Testis (tissue), 3 donors: Measurements from ENCODE around the gene ZDBF2. TPM values are rescaled to one million over a fixed set of nuclear protein-coding genes. Genes with fewer than 3 reads are reported as not detected.

ENCODE experiments used
- DNase-seq: peaks from one replicate; pipeline ENCODE4 v3.0.0-alpha.2; 2019
- H3K27ac ChIP-seq, 2 donors: fragments of 200-600 bp; sonication (generic); one replicate each; pipeline ENCODE4 v1.5.1; 2019
- H3K27me3 ChIP-seq: fragments of 200-600 bp; sonication (generic); one replicate; pipeline ENCODE4 v1.5.1; 2019
- H3K36me3 ChIP-seq: fragments of 200-600 bp; sonication (generic); one replicate; pipeline ENCODE4 v1.5.1; 2017; ENCODE audit warnings: low read depth; ENCODE audit errors: missing control alignments
- H3K4me1 ChIP-seq: fragments of 200-600 bp; sonication (generic); one replicate; pipeline ENCODE4 v1.5.1; 2019
- H3K4me3 ChIP-seq, 2 donors: fragments of 200-600 bp; sonication (generic); one replicate each; pipeline ENCODE4 v1.5.1; 2017 to 2019
- H3K9me3 ChIP-seq: fragments of 200-600 bp; sonication (generic); one replicate; pipeline ENCODE4 v1.5.1; 2017
- POLR2A ChIP-seq: fragments of 450-650 bp; IDR thresholded peaks from one replicate; pipeline ENCODE4 v1.6.1; 2017; ENCODE audit warnings: antibody characterized with exemption, mild to moderate bottlenecking, moderate library complexity
- WGBS, 2 donors: methylation state at CpG; one replicate each; pipeline ENCODE4 v1.1.5; 2018; 5-methylcytosine and 5-hydroxymethylcytosine counted together
- intact Hi-C: fragments of 100-400 bp; cut with DNase I; formaldehyde crosslinking; loops from one replicate; pipeline ENCODE4 v1.15.1; 2023; ENCODE audit warnings: low total_unique reads
- polyA plus RNA-seq: library from polyadenylated mRNA; stranded (reverse); fragments of 350-450 nt; fragmentation: Illumina TruSeq; extraction: RNeasy Lipid Tissue Mini Kit (QIAGEN cat#74804); gene quantifications from one replicate; pipeline ENCODE4 v1.2.3, GENCODE V29; 2014; ENCODE audit warnings: low read depth, low replicate concordance; ENCODE audit not compliant: insufficient read depth
- total RNA-seq, 2 donors: library from RNA; depleted of rRNA; stranded (reverse); fragments of >200 nt; gene quantifications; one replicate each; pipeline ENCODE4 v1.2.3, GENCODE V29; 2016
- TF ChIP-seq, protein P1 (sequence below), 3 experiments: fragments of 450-650 bp in 2 of 3; fragments of 200-600 bp in 1 of 3; sonication (generic) in 1 of 3; IDR thresholded peaks; one replicate each; pipeline ENCODE4 v1.5.1; 2016 to 2019; ENCODE audit warnings: antibody characterized with exemption in 3 of 3, mild to moderate bottlenecking in 2 of 3, moderate library complexity in 1 of 3

Gene ZDBF2
- total and polyA plus RNA-seq, 3 donors from 2014 or later = 6.5 to 18.1 (median 17.7) TPM

DNA sequence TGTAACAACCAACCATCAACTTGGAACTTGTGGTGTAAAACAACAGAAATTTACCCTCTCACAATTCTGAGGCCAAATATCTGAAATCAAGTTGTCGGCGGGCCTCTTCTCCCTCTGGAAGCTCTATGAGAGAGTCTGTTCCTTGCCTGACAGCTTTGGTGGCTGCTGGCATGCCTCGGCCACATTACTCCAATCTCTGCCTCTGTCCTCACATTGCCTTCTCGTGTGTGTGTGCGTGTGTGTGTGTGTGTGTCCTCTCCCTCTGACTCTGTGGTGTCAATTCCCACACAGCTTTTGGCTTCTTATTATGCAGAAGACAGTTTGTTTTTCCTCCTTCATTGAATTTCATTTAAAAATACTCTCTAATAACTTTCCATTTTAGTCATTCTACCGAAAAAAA is 50.4 kb downstream of the ZDBF2 start:
- WGBS, 2 donors = 81 to 89% methylated on average over 6 of the region's 6 CpGs
- intact Hi-C loops = no loop called here
- Histone ChIP-seq H3K4me3 (no peak overlapping the region), H3K4me1 (no peaks in the 10 kb centered on the region), H3K27me3 (no peaks in the 10 kb centered on the region), H3K9me3 (no peaks in the 10 kb centered on the region), H3K36me3 (no peaks in the 10 kb centered on the region), H3K27ac (no peak overlapping the region)
- TF ChIP-seq, protein P1, sequence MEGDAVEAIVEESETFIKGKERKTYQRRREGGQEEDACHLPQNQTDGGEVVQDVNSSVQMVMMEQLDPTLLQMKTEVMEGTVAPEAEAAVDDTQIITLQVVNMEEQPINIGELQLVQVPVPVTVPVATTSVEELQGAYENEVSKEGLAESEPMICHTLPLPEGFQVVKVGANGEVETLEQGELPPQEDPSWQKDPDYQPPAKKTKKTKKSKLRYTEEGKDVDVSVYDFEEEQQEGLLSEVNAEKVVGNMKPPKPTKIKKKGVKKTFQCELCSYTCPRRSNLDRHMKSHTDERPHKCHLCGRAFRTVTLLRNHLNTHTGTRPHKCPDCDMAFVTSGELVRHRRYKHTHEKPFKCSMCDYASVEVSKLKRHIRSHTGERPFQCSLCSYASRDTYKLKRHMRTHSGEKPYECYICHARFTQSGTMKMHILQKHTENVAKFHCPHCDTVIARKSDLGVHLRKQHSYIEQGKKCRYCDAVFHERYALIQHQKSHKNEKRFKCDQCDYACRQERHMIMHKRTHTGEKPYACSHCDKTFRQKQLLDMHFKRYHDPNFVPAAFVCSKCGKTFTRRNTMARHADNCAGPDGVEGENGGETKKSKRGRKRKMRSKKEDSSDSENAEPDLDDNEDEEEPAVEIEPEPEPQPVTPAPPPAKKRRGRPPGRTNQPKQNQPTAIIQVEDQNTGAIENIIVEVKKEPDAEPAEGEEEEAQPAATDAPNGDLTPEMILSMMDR (IDR thresholded peaks at IDR 0.05) = no peak
- no peak for TF ChIP-seq POLR2A
- no peak for DNase-seq

DNA sequence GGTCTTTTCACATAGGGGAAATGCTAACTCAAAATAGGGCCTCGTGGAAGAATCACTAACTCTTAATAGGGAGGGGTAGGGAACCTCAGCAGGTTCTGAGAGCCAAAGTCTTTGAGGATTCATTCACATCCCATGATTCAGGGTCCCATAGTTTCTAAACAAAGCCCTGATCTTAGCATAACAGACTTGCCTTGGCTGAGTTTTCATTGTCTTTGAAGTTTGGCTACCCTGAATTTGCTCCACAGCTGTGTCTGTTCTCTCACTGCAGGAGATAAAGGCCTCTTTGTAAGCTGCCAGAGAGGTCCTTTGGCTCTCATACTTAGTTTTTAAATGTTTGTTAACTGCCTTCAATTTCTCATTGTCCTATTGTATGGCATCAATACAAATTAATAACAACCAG is 54.5 kb downstream of the ZDBF2 start:
- intact Hi-C loops = no loop called here
- no peaks in the 10 kb centered on the region for H3K27me3 ChIP-seq
- no peak overlapping the region for H3K4me3 ChIP-seq
- H3K36me3 ChIP-seq = no peaks in the 10 kb centered on the region
- DNase-seq = no peak
- H3K27ac ChIP-seq = no peak overlapping the region
- WGBS, 2 donors = 47 to 53% methylated on average over 1 of the region's 1 CpG
- no peaks in the 10 kb centered on the region for H3K4me1 ChIP-seq
- H3K9me3 ChIP-seq = no peaks in the 10 kb centered on the region
- no peak for TF ChIP-seq POLR2A
- TF ChIP-seq, protein P1 (IDR thresholded peaks at IDR 0.05) = no peak

DNA sequence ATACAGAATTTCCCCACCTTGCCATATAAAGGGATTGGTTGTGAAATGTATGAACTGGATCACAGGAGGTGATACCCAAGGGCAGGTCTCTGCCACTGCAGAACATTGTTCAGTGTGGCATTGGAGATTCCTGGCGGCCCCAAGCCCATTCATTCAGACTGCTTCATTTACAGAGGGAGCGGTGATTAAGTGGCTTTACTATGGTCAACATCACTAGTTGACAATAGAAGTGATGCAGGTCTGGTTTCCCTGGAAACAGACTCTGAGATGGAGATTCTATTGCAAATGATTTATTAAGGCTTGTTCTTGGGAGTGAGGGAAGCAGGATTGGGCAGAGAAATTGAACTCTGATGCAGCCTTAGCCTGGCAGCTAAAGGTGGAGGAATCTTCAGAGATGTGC is 62.4 kb downstream of the ZDBF2 start:
- intact Hi-C loops = no loop called here
- Histone ChIP-seq H3K4me1 (no peaks in the 10 kb centered on the region), H3K9me3 (no peaks in the 10 kb centered on the region), H3K27me3 (no peaks in the 10 kb centered on the region), H3K4me3 (no peak overlapping the region), H3K36me3 (no peaks in the 10 kb centered on the region), H3K27ac (no peak overlapping the region)
- TF ChIP-seq, protein P1 (IDR thresholded peaks at IDR 0.05) = no peak
- no peak for TF ChIP-seq POLR2A
- no peak for DNase-seq
- 80 to 83% methylated on average over 2 of the region's 2 CpGs for WGBS, 2 donors

DNA sequence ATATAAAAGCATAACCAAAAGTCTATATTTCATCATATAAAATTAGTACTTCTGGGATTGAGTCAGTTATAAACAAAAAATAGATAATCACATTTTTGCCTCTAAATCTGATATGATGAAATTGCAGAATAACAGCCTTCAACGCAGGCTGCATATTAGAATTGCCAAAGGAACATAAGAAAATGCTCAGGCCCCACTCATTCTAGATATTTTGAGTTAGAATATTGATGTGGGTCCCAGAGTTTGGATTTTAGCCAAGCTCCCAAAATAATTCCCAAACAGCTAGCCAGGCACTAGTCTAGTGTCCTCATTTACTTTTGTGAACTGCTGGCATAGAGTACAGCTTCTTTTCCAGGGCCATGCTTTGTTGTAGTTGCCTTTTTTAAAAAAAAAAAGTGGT is 63.5 kb downstream of the ZDBF2 start:
- Histone ChIP-seq H3K4me3 (no peak overlapping the region), H3K36me3 (no peaks in the 10 kb centered on the region), H3K4me1 (no peaks in the 10 kb centered on the region), H3K27me3 (no peaks in the 10 kb centered on the region), H3K27ac (no peak overlapping the region), H3K9me3 (no peaks in the 10 kb centered on the region)
- DNase-seq = no peak
- 75 to 78% methylated on average over 1 of the region's 1 CpG for WGBS, 2 donors
- intact Hi-C loops = no loop called here
- TF ChIP-seq, protein P1 (IDR thresholded peaks at IDR 0.05) = no peak
- TF ChIP-seq POLR2A = no peak

DNA sequence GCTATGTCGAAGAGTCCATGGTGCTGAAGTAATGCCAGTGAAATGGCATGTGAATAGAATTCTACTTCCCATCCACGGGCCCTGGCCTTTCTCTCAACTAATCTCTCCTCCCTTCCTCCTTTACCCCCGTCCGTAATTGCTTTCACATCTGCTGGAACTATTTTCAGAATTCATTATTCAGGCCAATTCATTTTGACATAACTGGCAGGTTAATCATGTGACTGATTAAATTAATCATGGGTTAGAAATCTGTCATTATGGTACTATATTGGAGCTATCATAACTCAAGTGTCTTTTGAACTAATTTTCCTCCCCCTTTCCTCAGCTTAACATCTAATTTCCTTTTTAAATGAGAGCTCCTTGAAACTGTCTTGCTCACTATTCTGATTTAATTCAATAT is 66.9 kb downstream of the ZDBF2 start:
- H3K4me3 ChIP-seq = no peak overlapping the region
- H3K4me1 ChIP-seq = no peaks in the 10 kb centered on the region
- H3K27me3 ChIP-seq = no peaks in the 10 kb centered on the region
- TF ChIP-seq, protein P1 (IDR thresholded peaks at IDR 0.05) = no peak
- TF ChIP-seq POLR2A = no peak
- no peak overlapping the region for H3K27ac ChIP-seq
- DNase-seq = no peak
- no peaks in the 10 kb centered on the region for H3K36me3 ChIP-seq
- intact Hi-C loops = no loop called here
- 73 to 77% methylated on average over 4 of the region's 4 CpGs for WGBS, 2 donors
- no peaks in the 10 kb centered on the region for H3K9me3 ChIP-seq
